ENCODE measurements around the gene FAM72C. TPM values are rescaled to one million over a fixed set of nuclear protein-coding genes. Genes with fewer than 3 reads are reported as not detected.
"Not testable (repeated sequence)": the region's sequence is repeated elsewhere in the genome, so short reads cannot be mapped to it uniquely, and the experiment has no call there.

The FAM72C gene
- total and polyA plus RNA-seq, 4 donors: 0.51 TPM; not detected in 3

- H3K36me3 ChIP-seq (ENCODE audit: control insufficient read depth in 1 of 2, insufficient read depth in 2 of 2, low read length in 1 of 2); intact Hi-C loops (cut with DNase I); H3K9me3 ChIP-seq (ENCODE audit: control insufficient read depth, low read length); H3K4me1 ChIP-seq (ENCODE audit: control insufficient read depth in 1 of 2, insufficient read depth in 2 of 2, low read length in 2 of 2); ATAC-seq (ENCODE audit: low FRiP score); H3K27ac ChIP-seq (ENCODE audit: low read depth in 1 of 2, low read length in 2 of 2); DNase-seq; H3K4me3 ChIP-seq (ENCODE audit: low read length in 2 of 2); H3K27me3 ChIP-seq (ENCODE audit: control insufficient read depth in 1 of 2, insufficient read depth in 2 of 2, low read length in 1 of 2): not testable (repeated sequence)
- no CpG with 5 or more reads among the region's 3 CpGs for WGBS, 2 donors
Observed at GRCh38 chr1:143955930-143956329, 15.9 kb downstream of the FAM72C start.

- H3K9me3 ChIP-seq (ENCODE audit: control insufficient read depth, low read length); ATAC-seq (ENCODE audit: low FRiP score); H3K4me1 ChIP-seq (ENCODE audit: control insufficient read depth in 1 of 2, insufficient read depth in 2 of 2, low read length in 2 of 2); H3K4me3 ChIP-seq (ENCODE audit: low read length in 2 of 2); H3K27ac ChIP-seq (ENCODE audit: low read depth in 1 of 2, low read length in 2 of 2); H3K27me3 ChIP-seq (ENCODE audit: control insufficient read depth in 1 of 2, insufficient read depth in 2 of 2, low read length in 1 of 2); intact Hi-C loops (cut with DNase I); DNase-seq; H3K36me3 ChIP-seq (ENCODE audit: control insufficient read depth in 1 of 2, insufficient read depth in 2 of 2, low read length in 1 of 2): not testable (repeated sequence)
- WGBS, 2 donors: no CpG with 5 or more reads among the region's 1 CpG
Observed at GRCh38 chr1:143952913-143953312, 18.9 kb downstream of the FAM72C start.

GRCh38 chr1:143951485-143952391, 20.0 kb downstream of the FAM72C start:
- H3K27ac ChIP-seq (ENCODE audit: low read depth in 1 of 2, low read length in 2 of 2); H3K27me3 ChIP-seq (ENCODE audit: control insufficient read depth in 1 of 2, insufficient read depth in 2 of 2, low read length in 1 of 2); H3K4me1 ChIP-seq (ENCODE audit: control insufficient read depth in 1 of 2, insufficient read depth in 2 of 2, low read length in 2 of 2); H3K9me3 ChIP-seq (ENCODE audit: control insufficient read depth, low read length); DNase-seq; intact Hi-C loops (cut with DNase I); H3K36me3 ChIP-seq (ENCODE audit: control insufficient read depth in 1 of 2, insufficient read depth in 2 of 2, low read length in 1 of 2); H3K4me3 ChIP-seq (ENCODE audit: low read length in 2 of 2): not testable (repeated sequence)
- ATAC-seq (ENCODE audit: low FRiP score): peak; percentile 64
- WGBS, 2 donors: no CpG with 5 or more reads among the region's 6 CpGs

GRCh38 chr1:143947749-143948148, 24.0 kb downstream of the FAM72C start:
- no CpG with 5 or more reads among the region's 2 CpGs for WGBS, 2 donors
- ATAC-seq (ENCODE audit: low FRiP score); H3K36me3 ChIP-seq (ENCODE audit: control insufficient read depth in 1 of 2, insufficient read depth in 2 of 2, low read length in 1 of 2); intact Hi-C loops (cut with DNase I); H3K27ac ChIP-seq (ENCODE audit: low read depth in 1 of 2, low read length in 2 of 2); H3K27me3 ChIP-seq (ENCODE audit: control insufficient read depth in 1 of 2, insufficient read depth in 2 of 2, low read length in 1 of 2); DNase-seq; H3K4me3 ChIP-seq (ENCODE audit: low read length in 2 of 2); H3K4me1 ChIP-seq (ENCODE audit: control insufficient read depth in 1 of 2, insufficient read depth in 2 of 2, low read length in 2 of 2); H3K9me3 ChIP-seq (ENCODE audit: control insufficient read depth, low read length): not testable (repeated sequence)

GRCh38 chr1:143945253-143945652, 26.5 kb downstream of the FAM72C start:
- H3K27ac ChIP-seq (ENCODE audit: low read depth in 1 of 2, low read length in 2 of 2); H3K4me3 ChIP-seq (ENCODE audit: low read length in 2 of 2); H3K36me3 ChIP-seq (ENCODE audit: control insufficient read depth in 1 of 2, insufficient read depth in 2 of 2, low read length in 1 of 2); H3K27me3 ChIP-seq (ENCODE audit: control insufficient read depth in 1 of 2, insufficient read depth in 2 of 2, low read length in 1 of 2); DNase-seq; intact Hi-C loops (cut with DNase I); H3K4me1 ChIP-seq (ENCODE audit: control insufficient read depth in 1 of 2, insufficient read depth in 2 of 2, low read length in 2 of 2); H3K9me3 ChIP-seq (ENCODE audit: control insufficient read depth, low read length): not testable (repeated sequence)
- WGBS, 2 donors: no CpG with 5 or more reads among the region's 3 CpGs
- ATAC-seq (ENCODE audit: low FRiP score): peak; percentile 27

GRCh38 chr1:143944576-143945240, 27.1 kb downstream of the FAM72C start:
- H3K36me3 ChIP-seq (ENCODE audit: control insufficient read depth in 1 of 2, insufficient read depth in 2 of 2, low read length in 1 of 2); intact Hi-C loops (cut with DNase I); H3K27me3 ChIP-seq (ENCODE audit: control insufficient read depth in 1 of 2, insufficient read depth in 2 of 2, low read length in 1 of 2); H3K4me3 ChIP-seq (ENCODE audit: low read length in 2 of 2); H3K4me1 ChIP-seq (ENCODE audit: control insufficient read depth in 1 of 2, insufficient read depth in 2 of 2, low read length in 2 of 2); H3K9me3 ChIP-seq (ENCODE audit: control insufficient read depth, low read length); H3K27ac ChIP-seq (ENCODE audit: low read depth in 1 of 2, low read length in 2 of 2); DNase-seq: not testable (repeated sequence)
- peak; percentile 69 for ATAC-seq (ENCODE audit: low FRiP score)
- WGBS, 2 donors: no CpG with 5 or more reads among the region's 5 CpGs

DNA sequence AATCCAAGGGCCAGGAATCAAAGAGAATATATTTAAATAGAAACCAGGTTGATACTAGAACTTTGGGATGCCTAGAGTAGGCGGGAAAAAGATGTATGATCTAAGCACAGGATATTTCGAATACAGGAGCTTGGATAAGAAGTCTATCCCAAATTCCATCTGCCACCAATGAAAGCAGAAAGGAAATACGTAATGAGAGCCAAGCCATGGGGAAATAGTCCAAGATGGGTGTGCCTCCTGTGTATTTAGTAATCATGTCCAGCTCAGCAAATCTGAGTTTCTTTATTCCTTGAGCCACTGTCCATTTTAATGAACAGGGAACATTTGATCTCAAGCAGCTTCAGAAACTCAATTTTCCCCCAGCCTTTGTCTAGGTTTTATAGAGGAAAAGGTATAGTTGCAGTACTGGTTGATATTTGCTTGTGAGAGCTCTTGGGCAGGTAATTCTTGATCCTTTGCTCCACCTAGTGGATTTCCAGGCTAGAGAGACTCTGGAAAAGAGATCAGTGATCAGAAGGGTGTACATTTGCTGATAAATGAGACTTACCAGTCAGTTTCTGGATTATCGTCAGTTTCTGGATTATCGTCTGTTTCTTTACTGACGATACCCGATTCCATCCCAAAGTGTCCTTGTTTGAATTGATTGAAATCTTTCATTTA, 28.3 kb downstream of the FAM72C start:
- DNase-seq; H3K4me1 ChIP-seq (ENCODE audit: control insufficient read depth in 1 of 2, insufficient read depth in 2 of 2, low read length in 2 of 2); H3K27ac ChIP-seq (ENCODE audit: low read depth in 1 of 2, low read length in 2 of 2); H3K4me3 ChIP-seq (ENCODE audit: low read length in 2 of 2); intact Hi-C loops (cut with DNase I); H3K9me3 ChIP-seq (ENCODE audit: control insufficient read depth, low read length); H3K36me3 ChIP-seq (ENCODE audit: control insufficient read depth in 1 of 2, insufficient read depth in 2 of 2, low read length in 1 of 2); H3K27me3 ChIP-seq (ENCODE audit: control insufficient read depth in 1 of 2, insufficient read depth in 2 of 2, low read length in 1 of 2): not testable (repeated sequence)
- peak; percentile 52 for ATAC-seq (ENCODE audit: low FRiP score)
- no CpG with 5 or more reads among the region's 7 CpGs for WGBS, 2 donors

DNA sequence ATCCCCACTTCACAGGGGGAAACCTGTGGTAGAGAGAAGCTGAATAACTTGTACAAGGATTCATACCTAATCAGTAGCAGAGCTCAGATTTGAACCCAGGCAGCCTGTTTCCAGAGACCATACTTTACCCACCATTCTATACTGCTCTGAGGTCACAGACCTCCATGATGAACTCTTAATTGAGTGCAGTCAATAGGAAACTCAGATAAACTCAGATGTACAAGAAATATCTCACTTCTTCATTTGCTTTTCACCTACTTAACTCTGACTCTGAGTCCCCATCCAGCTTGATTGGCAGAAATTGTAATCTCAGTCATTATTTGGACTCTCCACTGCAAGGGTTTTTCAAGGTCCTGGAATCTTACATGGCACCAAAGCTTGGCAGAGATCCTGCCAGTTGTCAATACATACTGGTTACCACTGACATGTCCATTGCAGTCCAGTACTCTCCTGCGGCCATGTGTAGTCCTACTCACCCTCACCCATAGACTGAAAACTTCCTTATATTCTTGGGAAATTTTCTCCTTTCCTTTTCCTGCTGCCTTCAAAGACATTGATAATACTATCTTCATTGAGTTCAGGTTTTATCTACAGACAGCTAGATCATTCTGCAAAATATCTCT, 29.4 kb downstream of the FAM72C start:
- intact Hi-C loops (cut with DNase I); H3K4me1 ChIP-seq (ENCODE audit: control insufficient read depth in 1 of 2, insufficient read depth in 2 of 2, low read length in 2 of 2); DNase-seq; ATAC-seq (ENCODE audit: low FRiP score); H3K9me3 ChIP-seq (ENCODE audit: control insufficient read depth, low read length); H3K36me3 ChIP-seq (ENCODE audit: control insufficient read depth in 1 of 2, insufficient read depth in 2 of 2, low read length in 1 of 2); H3K27me3 ChIP-seq (ENCODE audit: control insufficient read depth in 1 of 2, insufficient read depth in 2 of 2, low read length in 1 of 2); H3K27ac ChIP-seq (ENCODE audit: low read depth in 1 of 2, low read length in 2 of 2); H3K4me3 ChIP-seq (ENCODE audit: low read length in 2 of 2): not testable (repeated sequence)
- no CpG with 5 or more reads among the region's 1 CpG for WGBS, 2 donors

Data from aorta (tissue), 5 donors.